ENCODE data around the gene ACTR1B.
"Not testable (repeated sequence)": the region's sequence is repeated elsewhere in the genome, so short reads cannot be mapped to it uniquely, and the experiment has no call there.

Gene ACTR1B

GRCh38 chr2:97618939-97619827 is 44.7 kb downstream of the ACTR1B start:
- FAIRE-seq, result peak; percentile 93
- DNase-seq (ENCODE audit: low spot score), result not testable (repeated sequence)

- FAIRE-seq (no peak), DNase-seq (ENCODE audit: low spot score) (no peak)
Measured at GRCh38 chr2:97617911-97618310, 45.9 kb downstream of the ACTR1B start.

DNA sequence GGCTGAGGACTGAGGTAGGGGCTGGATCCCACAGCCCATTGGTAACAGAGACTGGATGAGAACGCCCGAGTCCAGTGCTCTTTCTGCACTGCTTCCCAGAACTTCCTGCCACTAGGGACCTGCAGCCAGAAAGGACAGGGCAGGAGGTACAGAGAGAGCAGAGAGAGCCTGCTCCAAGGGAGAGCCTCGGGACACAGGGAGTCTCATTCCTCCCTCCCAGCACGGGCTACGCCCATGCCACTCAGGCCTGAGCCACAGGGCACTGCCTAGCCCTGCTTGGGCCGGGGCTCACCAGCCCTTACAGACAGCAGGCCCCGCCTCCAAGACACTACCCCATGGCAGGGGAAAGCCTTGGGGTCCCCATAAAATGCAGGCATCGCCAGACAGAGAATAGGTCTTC is 48.1 kb downstream of the ACTR1B start:
- not testable (repeated sequence) for FAIRE-seq; DNase-seq (ENCODE audit: low spot score)

- not testable (repeated sequence) for DNase-seq (ENCODE audit: low spot score); FAIRE-seq
Measured at GRCh38 chr2:97611895-97612294, 51.9 kb downstream of the ACTR1B start.

DNA sequence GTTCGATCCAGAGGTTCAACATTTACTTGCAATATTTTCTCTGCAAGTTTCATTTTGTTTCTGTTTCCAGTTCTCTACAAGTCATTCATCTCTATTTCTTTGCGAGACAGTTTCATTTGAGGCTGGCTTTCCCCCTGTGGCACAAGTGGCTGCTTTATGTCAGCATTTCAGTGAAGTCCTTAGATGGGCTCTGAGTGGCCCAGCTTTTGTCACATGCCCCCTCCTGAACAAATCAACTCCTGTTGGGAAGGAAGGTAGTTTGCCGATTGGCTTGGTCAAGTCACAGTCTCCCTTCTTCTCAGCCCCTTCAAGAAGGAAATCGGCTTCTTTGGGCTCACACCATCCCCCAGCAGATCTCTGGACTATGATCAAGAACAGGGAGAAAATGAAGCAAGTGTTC is 55.1 kb downstream of the ACTR1B start:
- FAIRE-seq; DNase-seq (ENCODE audit: low spot score): not testable (repeated sequence)

All from urothelium cell line (cell line).